H1 (cell line): ENCODE measurements around the gene CASK. TPM values are rescaled to one million over a fixed set of nuclear protein-coding genes. Genes with fewer than 3 reads are reported as not detected.

Experiments used
- NANOG ChIP-seq: IDR thresholded peaks from 2 replicates; pipeline ENCODE4 v1.6.1; 2011; ENCODE audit warnings: low read length, low read depth, mild to moderate bottlenecking, inconsistent platforms; ENCODE audit not compliant: insufficient read depth, poor library complexity, severe bottlenecking
- RNF2 ChIP-seq: fragments of 200-900, 300-1000 bp; sonication (generic); IDR thresholded peaks from 2 replicates; pipeline ENCODE4 v1.7.1; 2016; ENCODE audit warnings: borderline replicate concordance, low read depth, mild to moderate bottlenecking, antibody characterized with exemption, low read length; ENCODE audit not compliant: poor library complexity, severe bottlenecking; ENCODE audit errors: missing control alignments
- polyA plus RNA-seq, 7 experiments: library from polyadenylated mRNA; depleted of rRNA in 3 of 7; stranded (reverse) in 5 of 7; unstranded in 2 of 7; fragments of >200 nt in 5 of 7; fragments of 200-250 nt in 2 of 7; gene quantifications; 1 replicate in 5 of 7; 2 replicates in 1 of 7; 4 replicates in 1 of 7; pipeline versions ENCODE4 v1.2.1 to v1.2.3, GENCODE V29; 2011 to 2013; ENCODE audit warnings: missing spikeins in 2 of 7, mixed read lengths in 2 of 7
- total RNA-seq: library from RNA; stranded (reverse); fragmentation: NEBNext Ultra II Directional; extraction: Animal tissue kit (Norgen Biotek cat#: 25700); gene quantifications from 2 replicates; pipeline ENCODE4 v1.2.1, GENCODE V29; 2021
- TF ChIP-seq, protein P1 (sequence below): fragments of 300-600 bp; sonication (generic); IDR thresholded peaks from 2 replicates; pipeline ENCODE4 v1.7.1; 2012; ENCODE audit warnings: low read length, moderate library complexity, mild to moderate bottlenecking, inconsistent platforms; ENCODE audit not compliant: insufficient replicate concordance

The CASK gene
- total and polyA plus RNA-seq, 2 of the 8 experiments (the other 6 are each of a cell fraction or from before 2014, with no cell fraction given), result 21.6 to 55.1 TPM

- TF ChIP-seq, protein P1, sequence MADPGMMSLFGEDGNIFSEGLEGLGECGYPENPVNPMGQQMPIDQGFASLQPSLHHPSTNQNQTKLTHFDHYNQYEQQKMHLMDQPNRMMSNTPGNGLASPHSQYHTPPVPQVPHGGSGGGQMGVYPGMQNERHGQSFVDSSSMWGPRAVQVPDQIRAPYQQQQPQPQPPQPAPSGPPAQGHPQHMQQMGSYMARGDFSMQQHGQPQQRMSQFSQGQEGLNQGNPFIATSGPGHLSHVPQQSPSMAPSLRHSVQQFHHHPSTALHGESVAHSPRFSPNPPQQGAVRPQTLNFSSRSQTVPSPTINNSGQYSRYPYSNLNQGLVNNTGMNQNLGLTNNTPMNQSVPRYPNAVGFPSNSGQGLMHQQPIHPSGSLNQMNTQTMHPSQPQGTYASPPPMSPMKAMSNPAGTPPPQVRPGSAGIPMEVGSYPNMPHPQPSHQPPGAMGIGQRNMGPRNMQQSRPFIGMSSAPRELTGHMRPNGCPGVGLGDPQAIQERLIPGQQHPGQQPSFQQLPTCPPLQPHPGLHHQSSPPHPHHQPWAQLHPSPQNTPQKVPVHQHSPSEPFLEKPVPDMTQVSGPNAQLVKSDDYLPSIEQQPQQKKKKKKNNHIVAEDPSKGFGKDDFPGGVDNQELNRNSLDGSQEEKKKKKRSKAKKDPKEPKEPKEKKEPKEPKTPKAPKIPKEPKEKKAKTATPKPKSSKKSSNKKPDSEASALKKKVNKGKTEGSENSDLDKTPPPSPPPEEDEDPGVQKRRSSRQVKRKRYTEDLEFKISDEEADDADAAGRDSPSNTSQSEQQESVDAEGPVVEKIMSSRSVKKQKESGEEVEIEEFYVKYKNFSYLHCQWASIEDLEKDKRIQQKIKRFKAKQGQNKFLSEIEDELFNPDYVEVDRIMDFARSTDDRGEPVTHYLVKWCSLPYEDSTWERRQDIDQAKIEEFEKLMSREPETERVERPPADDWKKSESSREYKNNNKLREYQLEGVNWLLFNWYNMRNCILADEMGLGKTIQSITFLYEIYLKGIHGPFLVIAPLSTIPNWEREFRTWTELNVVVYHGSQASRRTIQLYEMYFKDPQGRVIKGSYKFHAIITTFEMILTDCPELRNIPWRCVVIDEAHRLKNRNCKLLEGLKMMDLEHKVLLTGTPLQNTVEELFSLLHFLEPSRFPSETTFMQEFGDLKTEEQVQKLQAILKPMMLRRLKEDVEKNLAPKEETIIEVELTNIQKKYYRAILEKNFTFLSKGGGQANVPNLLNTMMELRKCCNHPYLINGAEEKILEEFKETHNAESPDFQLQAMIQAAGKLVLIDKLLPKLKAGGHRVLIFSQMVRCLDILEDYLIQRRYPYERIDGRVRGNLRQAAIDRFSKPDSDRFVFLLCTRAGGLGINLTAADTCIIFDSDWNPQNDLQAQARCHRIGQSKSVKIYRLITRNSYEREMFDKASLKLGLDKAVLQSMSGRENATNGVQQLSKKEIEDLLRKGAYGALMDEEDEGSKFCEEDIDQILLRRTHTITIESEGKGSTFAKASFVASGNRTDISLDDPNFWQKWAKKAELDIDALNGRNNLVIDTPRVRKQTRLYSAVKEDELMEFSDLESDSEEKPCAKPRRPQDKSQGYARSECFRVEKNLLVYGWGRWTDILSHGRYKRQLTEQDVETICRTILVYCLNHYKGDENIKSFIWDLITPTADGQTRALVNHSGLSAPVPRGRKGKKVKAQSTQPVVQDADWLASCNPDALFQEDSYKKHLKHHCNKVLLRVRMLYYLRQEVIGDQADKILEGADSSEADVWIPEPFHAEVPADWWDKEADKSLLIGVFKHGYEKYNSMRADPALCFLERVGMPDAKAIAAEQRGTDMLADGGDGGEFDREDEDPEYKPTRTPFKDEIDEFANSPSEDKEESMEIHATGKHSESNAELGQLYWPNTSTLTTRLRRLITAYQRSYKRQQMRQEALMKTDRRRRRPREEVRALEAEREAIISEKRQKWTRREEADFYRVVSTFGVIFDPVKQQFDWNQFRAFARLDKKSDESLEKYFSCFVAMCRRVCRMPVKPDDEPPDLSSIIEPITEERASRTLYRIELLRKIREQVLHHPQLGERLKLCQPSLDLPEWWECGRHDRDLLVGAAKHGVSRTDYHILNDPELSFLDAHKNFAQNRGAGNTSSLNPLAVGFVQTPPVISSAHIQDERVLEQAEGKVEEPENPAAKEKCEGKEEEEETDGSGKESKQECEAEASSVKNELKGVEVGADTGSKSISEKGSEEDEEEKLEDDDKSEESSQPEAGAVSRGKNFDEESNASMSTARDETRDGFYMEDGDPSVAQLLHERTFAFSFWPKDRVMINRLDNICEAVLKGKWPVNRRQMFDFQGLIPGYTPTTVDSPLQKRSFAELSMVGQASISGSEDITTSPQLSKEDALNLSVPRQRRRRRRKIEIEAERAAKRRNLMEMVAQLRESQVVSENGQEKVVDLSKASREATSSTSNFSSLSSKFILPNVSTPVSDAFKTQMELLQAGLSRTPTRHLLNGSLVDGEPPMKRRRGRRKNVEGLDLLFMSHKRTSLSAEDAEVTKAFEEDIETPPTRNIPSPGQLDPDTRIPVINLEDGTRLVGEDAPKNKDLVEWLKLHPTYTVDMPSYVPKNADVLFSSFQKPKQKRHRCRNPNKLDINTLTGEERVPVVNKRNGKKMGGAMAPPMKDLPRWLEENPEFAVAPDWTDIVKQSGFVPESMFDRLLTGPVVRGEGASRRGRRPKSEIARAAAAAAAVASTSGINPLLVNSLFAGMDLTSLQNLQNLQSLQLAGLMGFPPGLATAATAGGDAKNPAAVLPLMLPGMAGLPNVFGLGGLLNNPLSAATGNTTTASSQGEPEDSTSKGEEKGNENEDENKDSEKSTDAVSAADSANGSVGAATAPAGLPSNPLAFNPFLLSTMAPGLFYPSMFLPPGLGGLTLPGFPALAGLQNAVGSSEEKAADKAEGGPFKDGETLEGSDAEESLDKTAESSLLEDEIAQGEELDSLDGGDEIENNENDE, result no peak
- no peak for TF ChIP-seq NANOG
- TF ChIP-seq RNF2, result no peak
These were observed 258.9 kb downstream of the CASK start (continued) for GRCh38 chrX:41664375-41664901.
